ENCODE data around the gene KIAA1217.

KIAA1217 gene

GRCh38 chr10:24303522-24304310 lies 94.8 kb downstream of the KIAA1217 start:
- DNase-seq: no peak
- TF ChIP-seq GATA1 (IDR thresholded peaks at IDR 0.05; ENCODE audit: low read depth, low read length) (no peak), POLR2A (IDR thresholded peaks at IDR 0.05; ENCODE audit: low read length) (no peak)

DNA sequence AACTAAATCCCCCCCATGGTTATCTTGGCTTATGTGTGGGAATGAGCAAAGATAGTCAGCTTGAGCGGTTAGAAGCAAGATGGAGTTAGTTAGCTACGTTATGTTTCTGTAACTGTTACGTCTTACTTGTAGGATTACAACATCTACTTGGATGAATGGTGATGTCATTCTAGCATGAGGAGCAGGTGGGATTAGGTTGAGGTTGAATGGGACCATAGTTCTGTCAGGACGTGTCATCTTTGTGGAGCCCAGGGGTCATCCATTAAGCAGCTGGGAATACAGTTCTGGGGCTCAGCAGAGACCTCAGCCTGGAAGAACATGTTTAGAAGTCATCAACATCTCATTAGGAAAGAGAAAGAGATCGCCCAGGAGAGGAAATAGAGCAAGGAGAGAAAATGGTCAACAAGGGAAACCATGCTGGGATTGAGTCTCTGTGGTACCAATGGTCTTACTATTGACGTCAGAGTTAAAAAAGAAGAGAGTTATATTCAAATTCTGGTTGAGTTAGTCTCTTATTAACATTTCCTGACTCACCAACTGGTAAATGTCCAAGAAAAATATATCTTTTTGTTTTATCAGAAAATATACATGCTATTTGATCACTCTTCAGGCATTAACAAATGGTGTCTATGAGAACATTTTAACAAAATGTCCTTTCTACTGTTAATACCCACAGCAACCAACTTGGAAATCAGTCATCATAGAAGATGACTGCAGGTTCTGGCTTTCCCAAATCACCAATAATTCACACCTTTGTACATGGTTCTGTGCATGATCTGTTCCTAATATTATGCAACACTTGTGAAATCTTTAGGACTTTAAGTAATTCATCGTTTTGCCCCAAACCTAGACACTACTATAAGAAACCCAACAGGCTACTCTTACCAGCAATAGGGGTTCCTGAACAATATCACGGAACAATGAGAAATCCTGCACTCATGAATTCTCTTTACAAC lies 96.9 kb downstream of the KIAA1217 start:
- TF ChIP-seq GATA1 (IDR thresholded peaks at IDR 0.05; ENCODE audit: low read depth, low read length) (no peak), POLR2A (IDR thresholded peaks at IDR 0.05; ENCODE audit: low read length) (no peak)
- DNase-seq: no peak

- TF ChIP-seq POLR2A (IDR thresholded peaks at IDR 0.05; ENCODE audit: low read length): no peak
- no peak for TF ChIP-seq GATA1 (IDR thresholded peaks at IDR 0.05; ENCODE audit: low read depth, low read length)
Observed at GRCh38 chr10:24306507-24306875, 97.6 kb downstream of the KIAA1217 start.

DNA sequence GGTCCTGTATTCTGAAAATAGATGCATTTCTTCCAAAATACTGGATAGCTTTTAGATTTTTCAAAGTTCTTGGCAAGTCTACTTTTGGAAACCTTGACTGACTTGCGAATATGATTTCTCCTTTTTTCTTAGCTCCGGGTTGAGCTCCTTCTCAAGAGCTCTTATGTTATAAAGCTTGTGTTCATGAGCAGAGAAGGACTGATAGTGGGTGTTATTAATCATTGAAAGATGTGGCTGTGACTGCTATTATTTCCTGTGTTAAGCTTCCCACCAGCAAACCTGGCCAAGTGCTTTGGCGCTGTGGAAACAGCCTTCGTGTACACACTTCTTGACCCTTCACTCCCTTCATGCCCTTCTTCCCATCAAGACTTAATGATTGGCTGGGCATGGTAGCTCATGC lies 98.2 kb downstream of the KIAA1217 start:
- DNase-seq: no peak
- TF ChIP-seq GATA1 (IDR thresholded peaks at IDR 0.05; ENCODE audit: low read depth, low read length) (no peak), POLR2A (IDR thresholded peaks at IDR 0.05; ENCODE audit: low read length) (no peak)

More at GRCh38 chr10:24306507-24306875, 97.6 kb downstream of the KIAA1217 start:
- DNase-seq: no peak

GRCh38 chr10:24307696-24308485 lies 99.0 kb downstream of the KIAA1217 start:
- no peak for DNase-seq
- no peak for TF ChIP-seq GATA1 (IDR thresholded peaks at IDR 0.05; ENCODE audit: low read depth, low read length)
- no peak for TF ChIP-seq POLR2A (IDR thresholded peaks at IDR 0.05; ENCODE audit: low read length)

DNA sequence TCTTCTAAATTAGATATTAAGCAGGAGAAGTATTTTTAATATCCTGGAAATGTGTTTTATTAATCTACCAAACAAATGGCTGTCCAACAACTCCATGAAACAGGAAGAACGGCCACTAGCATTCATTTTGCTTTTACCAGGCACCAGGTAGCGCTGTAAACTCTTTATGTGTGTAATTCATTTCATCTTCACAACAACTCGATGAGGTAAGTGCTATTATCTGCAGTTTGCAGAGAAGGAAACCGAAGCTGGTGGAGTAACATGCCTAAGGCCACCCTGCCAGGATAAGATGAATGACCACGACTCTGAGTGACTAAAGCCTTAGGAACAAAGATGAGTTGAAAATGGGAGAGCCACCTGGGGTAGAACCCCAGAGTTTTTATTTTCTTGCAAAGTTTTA lies 101.2 kb downstream of the KIAA1217 start:
- DNase-seq: no peak

DNA sequence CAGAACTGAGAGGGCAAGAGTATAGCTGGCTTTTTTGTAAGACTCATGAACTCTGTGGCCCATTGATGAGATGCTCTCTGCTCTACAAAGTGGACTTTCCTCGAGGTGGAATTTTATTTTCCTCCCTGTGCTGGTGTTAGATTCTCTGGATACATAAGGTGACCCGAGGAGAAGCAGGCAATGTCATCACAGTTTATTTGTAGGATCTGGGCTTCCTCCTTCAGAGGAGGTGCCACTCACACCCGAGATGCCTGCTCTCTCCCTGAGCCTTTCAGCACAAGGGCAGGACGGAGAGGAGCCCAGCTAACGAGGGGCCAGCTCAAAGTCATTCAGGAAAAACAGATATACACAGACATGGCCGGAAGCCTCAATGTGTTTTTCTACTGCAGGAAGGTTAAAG lies 103.0 kb downstream of the KIAA1217 start:
- TF ChIP-seq GATA1 (IDR thresholded peaks at IDR 0.05; ENCODE audit: low read depth, low read length) (no peak), POLR2A (IDR thresholded peaks at IDR 0.05; ENCODE audit: low read length) (no peak)
- DNase-seq: no peak

More for the DNA sequence above, 101.2 kb downstream of the KIAA1217 start:
- no peak for TF ChIP-seq GATA1 (IDR thresholded peaks at IDR 0.05; ENCODE audit: low read depth, low read length)
- no peak for TF ChIP-seq POLR2A (IDR thresholded peaks at IDR 0.05; ENCODE audit: low read length)

DNA sequence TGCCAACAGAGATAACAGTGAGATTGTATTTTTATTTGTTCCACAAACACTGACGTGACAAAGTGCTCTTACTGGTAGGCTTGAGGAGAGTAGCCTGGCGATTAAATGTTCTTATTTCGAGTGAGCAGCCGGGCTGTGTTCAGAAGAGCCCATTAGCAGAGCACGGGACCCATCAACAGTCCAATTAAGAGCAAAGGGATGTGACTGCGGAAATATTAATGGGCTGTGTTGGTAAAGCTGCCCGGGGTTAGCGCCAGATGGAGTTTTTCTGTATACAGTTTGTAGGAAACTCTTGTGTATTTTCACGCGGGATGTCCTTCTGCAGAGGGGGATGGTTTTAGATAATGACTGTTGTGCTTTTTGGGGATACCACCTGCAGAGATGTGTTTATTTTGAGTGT lies 104.3 kb downstream of the KIAA1217 start:
- no peak for DNase-seq
- TF ChIP-seq GATA1 (IDR thresholded peaks at IDR 0.05; ENCODE audit: low read depth, low read length) (no peak), POLR2A (IDR thresholded peaks at IDR 0.05; ENCODE audit: low read length) (no peak)

DNA sequence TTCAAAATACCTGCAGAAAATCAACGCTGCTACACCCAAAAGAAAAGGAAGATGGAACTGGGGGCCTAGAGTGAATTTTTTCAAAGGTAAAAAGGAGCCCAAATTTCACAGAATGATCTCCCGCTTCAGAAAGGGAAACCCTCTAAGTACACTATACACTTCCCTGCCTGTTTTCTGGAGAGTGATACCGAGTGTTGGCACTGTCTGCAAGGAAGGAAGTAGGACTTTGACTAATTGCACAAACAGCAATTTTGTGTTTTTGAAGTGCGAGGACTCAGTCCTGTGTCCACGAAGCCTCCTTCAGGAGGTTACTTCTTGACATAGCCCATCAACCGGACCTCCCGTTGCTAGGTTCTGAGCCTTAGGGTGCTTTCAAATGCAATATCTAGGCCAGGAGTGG lies 106.3 kb downstream of the KIAA1217 start:
- TF ChIP-seq GATA1 (IDR thresholded peaks at IDR 0.05; ENCODE audit: low read depth, low read length) (no peak), POLR2A (IDR thresholded peaks at IDR 0.05; ENCODE audit: low read length) (no peak)
- DNase-seq: no peak

- no peak for DNase-seq
- TF ChIP-seq GATA1 (IDR thresholded peaks at IDR 0.05; ENCODE audit: low read depth, low read length) (no peak), POLR2A (IDR thresholded peaks at IDR 0.05; ENCODE audit: low read length) (no peak)
Observed at GRCh38 chr10:24318517-24318916, 109.6 kb downstream of the KIAA1217 start.

DNA sequence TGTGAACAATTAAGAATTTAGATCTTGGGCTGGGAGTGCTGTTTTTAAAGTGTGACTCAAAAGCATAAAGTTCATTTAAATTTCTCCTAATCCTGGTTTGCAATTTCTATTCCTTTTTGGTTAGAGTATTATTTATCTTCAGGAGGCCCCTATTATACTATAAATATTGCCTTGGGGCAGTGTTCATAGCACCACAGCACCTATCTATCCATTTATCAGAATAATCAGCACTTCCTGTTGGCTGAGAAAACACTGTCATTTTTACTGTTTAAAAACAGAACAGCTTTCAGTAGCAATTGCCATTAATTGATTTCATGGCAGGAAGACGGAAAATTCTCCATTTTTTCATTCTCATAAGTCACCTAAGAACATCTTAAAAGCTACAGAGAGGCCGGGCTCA lies 111.4 kb downstream of the KIAA1217 start:
- no peak for DNase-seq
- TF ChIP-seq GATA1 (IDR thresholded peaks at IDR 0.05; ENCODE audit: low read depth, low read length): no peak

- TF ChIP-seq GATA1 (IDR thresholded peaks at IDR 0.05; ENCODE audit: low read depth, low read length) (no peak), POLR2A (IDR thresholded peaks at IDR 0.05; ENCODE audit: low read length) (no peak)
Observed at GRCh38 chr10:24324651-24325050, 115.7 kb downstream of the KIAA1217 start.

GRCh38 chr10:24331457-24331856 lies 122.5 kb downstream of the KIAA1217 start:
- TF ChIP-seq GATA1 (IDR thresholded peaks at IDR 0.05; ENCODE audit: low read depth, low read length) (no peak), POLR2A (IDR thresholded peaks at IDR 0.05; ENCODE audit: low read length) (no peak)
- no peak for DNase-seq

More at GRCh38 chr10:24324651-24325050, 115.7 kb downstream of the KIAA1217 start:
- no peak for DNase-seq

- TF ChIP-seq GATA1 (IDR thresholded peaks at IDR 0.05; ENCODE audit: low read depth, low read length): no peak
- TF ChIP-seq POLR2A (IDR thresholded peaks at IDR 0.05; ENCODE audit: low read length): no peak
- DNase-seq: no peak
Observed at GRCh38 chr10:24333736-24334135, 124.8 kb downstream of the KIAA1217 start.
